ENCODE measurements around the gene DDX39B.

DNA sequence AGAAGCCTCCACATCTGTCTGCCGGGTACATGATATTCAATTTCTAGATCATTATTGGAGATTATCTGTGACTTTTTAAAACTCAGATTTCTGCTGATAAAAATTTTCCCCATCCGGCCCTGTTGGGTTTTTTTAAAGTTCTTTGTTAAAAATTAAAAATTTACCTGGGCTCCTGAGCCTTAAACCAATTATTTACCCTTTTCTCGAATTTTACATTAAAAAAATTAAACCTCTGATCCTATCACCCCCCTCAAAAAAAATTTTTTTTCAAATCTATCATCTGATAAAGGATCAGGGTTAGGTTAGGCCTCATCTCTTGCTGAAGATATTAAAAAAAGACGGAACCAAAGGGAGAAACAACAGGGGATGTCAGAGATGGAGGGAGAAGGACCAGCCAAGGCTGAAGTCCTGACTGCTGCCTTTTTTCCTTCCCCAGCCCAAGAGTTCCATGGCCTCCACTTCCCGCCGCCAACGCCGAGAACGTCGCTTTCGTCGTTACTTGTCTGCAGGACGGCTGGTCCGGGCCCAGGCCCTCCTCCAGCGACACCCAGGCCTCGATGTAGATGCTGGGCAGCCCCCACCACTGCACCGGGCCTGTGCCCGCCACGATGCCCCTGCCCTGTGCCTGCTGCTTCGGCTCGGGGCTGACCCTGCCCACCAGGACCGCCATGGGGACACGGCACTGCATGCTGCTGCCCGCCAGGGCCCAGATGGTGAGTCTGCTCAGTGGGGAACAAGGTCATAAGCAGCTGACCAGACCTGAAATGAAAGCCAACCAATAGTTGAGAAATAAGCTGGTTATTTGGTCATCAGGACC is 6.1 kb upstream of the DDX39B start:
- TF ChIP-seq, protein P1, sequence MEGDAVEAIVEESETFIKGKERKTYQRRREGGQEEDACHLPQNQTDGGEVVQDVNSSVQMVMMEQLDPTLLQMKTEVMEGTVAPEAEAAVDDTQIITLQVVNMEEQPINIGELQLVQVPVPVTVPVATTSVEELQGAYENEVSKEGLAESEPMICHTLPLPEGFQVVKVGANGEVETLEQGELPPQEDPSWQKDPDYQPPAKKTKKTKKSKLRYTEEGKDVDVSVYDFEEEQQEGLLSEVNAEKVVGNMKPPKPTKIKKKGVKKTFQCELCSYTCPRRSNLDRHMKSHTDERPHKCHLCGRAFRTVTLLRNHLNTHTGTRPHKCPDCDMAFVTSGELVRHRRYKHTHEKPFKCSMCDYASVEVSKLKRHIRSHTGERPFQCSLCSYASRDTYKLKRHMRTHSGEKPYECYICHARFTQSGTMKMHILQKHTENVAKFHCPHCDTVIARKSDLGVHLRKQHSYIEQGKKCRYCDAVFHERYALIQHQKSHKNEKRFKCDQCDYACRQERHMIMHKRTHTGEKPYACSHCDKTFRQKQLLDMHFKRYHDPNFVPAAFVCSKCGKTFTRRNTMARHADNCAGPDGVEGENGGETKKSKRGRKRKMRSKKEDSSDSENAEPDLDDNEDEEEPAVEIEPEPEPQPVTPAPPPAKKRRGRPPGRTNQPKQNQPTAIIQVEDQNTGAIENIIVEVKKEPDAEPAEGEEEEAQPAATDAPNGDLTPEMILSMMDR (IDR thresholded peaks at IDR 0.05; ENCODE audit: insufficient read depth, low read length): no peak
- TF ChIP-seq POLR2AphosphoS5 (IDR thresholded peaks at IDR 0.05; ENCODE audit: low read depth): no peak
